Keratinocyte (primary cell): ENCODE data around the gene RALGPS1.

Source experiments
- CTCF ChIP-seq, 3 experiments: IDR thresholded peaks in 1 of 3; conservative IDR thresholded peaks in 1 of 3; optimal IDR thresholded peaks in 1 of 3; 2 replicates in 2 of 3; 3 replicates in 1 of 3; pipeline versions ENCODE3 to v1.5.1; 2011; ENCODE audit warnings: low read length in 3 of 3, mild to moderate bottlenecking in 3 of 3, moderate library complexity in 2 of 3, control low read depth in 1 of 3, inconsistent platforms in 1 of 3; ENCODE audit not compliant: insufficient read depth in 2 of 3; ENCODE audit errors: extremely low read depth in 1 of 3
- EZH2 ChIP-seq: IDR thresholded peaks from one replicate; pipeline ENCODE4 v1.6.1; 2012; ENCODE audit warnings: inconsistent platforms, mild to moderate bottlenecking, low read length, moderate library complexity

GRCh38 chr9:127166651-127167524 lies 252.3 kb downstream of the RALGPS1 start:
- TF ChIP-seq CTCF (optimal IDR thresholded peaks at IDR 0.05 in 1 of 3, IDR thresholded peaks at IDR 0.05 in 1 of 3, conservative IDR thresholded peaks at IDR 0.05 in 1 of 3; ENCODE audit: extremely low read depth in 1 of 3, insufficient read depth in 2 of 3, low read length in 3 of 3) (no peak), EZH2 (no peak)
